Gastroesophageal sphincter (tissue), 3 donors: ENCODE results near the gene GPR137.
"Not testable (repeated sequence)": the region's sequence is repeated elsewhere in the genome, so short reads cannot be mapped to it uniquely, and the experiment has no call there.

Experiments
- CTCF ChIP-seq, 4 experiments: fragments of 200-600 bp in 2 of 4; fragments of 450-650 bp in 2 of 4; sonication (generic) in 1 of 4; IDR thresholded peaks; one replicate each; pipeline ENCODE4 v1.5.1; 2017 to 2019; ENCODE audit warnings: antibody characterized with exemption in 4 of 4, mild to moderate bottlenecking in 2 of 4, moderate library complexity in 2 of 4
- POLR2A ChIP-seq, 2 donors: fragments of 450-650 bp; IDR thresholded peaks; one replicate each; pipeline ENCODE4 v1.6.1; 2017; ENCODE audit warnings: antibody characterized with exemption in 2 of 2, mild to moderate bottlenecking in 2 of 2, moderate library complexity in 1 of 2

- TF ChIP-seq CTCF, POLR2A (IDR thresholded peaks at IDR 0.05): not testable (repeated sequence)
Measured at GRCh38 chr11:64315667-64316526, 30.2 kb downstream of the GPR137 start.
